ENCODE data around the gene ZSCAN5A. TPM values are rescaled to one million over a fixed set of nuclear protein-coding genes. Genes with fewer than 3 reads are reported as not detected.
"Not testable (repeated sequence)": the region's sequence is repeated elsewhere in the genome, so short reads cannot be mapped to it uniquely, and the experiment has no call there.

The ZSCAN5A gene
- total and polyA plus RNA-seq, 4 donors: 5.5 to 17.4 (median 10.1) TPM

- H3K36me3 ChIP-seq (ENCODE audit: control insufficient read depth in 4 of 4, insufficient read depth in 4 of 4, low read length in 4 of 4): no peaks in the 10 kb centered on the region
- no peak overlapping the region for H3K27ac ChIP-seq (ENCODE audit: low read depth in 1 of 2, low read length in 1 of 2)
- TF ChIP-seq CTCF (IDR thresholded peaks at IDR 0.05; ENCODE audit: control extremely low read depth, extremely low read depth): no peak
- DNase-seq (no peak), ATAC-seq (ENCODE audit: insufficient read depth, low FRiP score) (no peak)
- 68 to 73% methylated on average over 5 of the region's 5 CpGs for WGBS, 2 donors
- H3K9ac ChIP-seq (ENCODE audit: insufficient read depth in 1 of 2, low read length in 2 of 2): no peak overlapping the region
- H3K4me3 ChIP-seq: no peak overlapping the region
- no peaks in the 10 kb centered on the region for H3K4me1 ChIP-seq (ENCODE audit: control insufficient read depth in 5 of 5, insufficient read depth in 5 of 5, low read length in 5 of 5)
- no peaks in the 10 kb centered on the region for H3K9me3 ChIP-seq (ENCODE audit: control insufficient read depth in 4 of 4, insufficient read depth in 3 of 4, low read length in 3 of 4)
- H3K27me3 ChIP-seq (ENCODE audit: control insufficient read depth in 3 of 3, insufficient read depth in 3 of 3, low read length in 2 of 3): no peaks in the 10 kb centered on the region
These were observed 33.7 kb upstream of the ZSCAN5A start for GRCh38 chr19:56348289-56348877.

- ATAC-seq (ENCODE audit: insufficient read depth, low FRiP score): no peak
- no peaks in the 10 kb centered on the region for H3K36me3 ChIP-seq (ENCODE audit: control insufficient read depth in 4 of 4, insufficient read depth in 4 of 4, low read length in 4 of 4)
- no peak for TF ChIP-seq CTCF (IDR thresholded peaks at IDR 0.05; ENCODE audit: control extremely low read depth, extremely low read depth)
- H3K4me1 ChIP-seq (ENCODE audit: control insufficient read depth in 5 of 5, insufficient read depth in 5 of 5, low read length in 5 of 5): no peaks in the 10 kb centered on the region
- DNase-seq: no peak
- no peak overlapping the region for H3K4me3 ChIP-seq
- H3K27ac ChIP-seq (ENCODE audit: low read depth in 1 of 2, low read length in 1 of 2): no peak overlapping the region
- 66 to 84% methylated on average over 7 of the region's 7 CpGs for WGBS, 2 donors
- no peak overlapping the region for H3K9ac ChIP-seq (ENCODE audit: insufficient read depth in 1 of 2, low read length in 2 of 2)
- no peaks in the 10 kb centered on the region for H3K27me3 ChIP-seq (ENCODE audit: control insufficient read depth in 3 of 3, insufficient read depth in 3 of 3, low read length in 2 of 3)
- peaks cover 0 to 3% (median 0%) of the 10 kb centered on the region in 4 donors for H3K9me3 ChIP-seq (ENCODE audit: control insufficient read depth in 4 of 4, insufficient read depth in 3 of 4, low read length in 3 of 4)
These were observed 32.6 kb upstream of the ZSCAN5A start for GRCh38 chr19:56347163-56347778.

- TF ChIP-seq CTCF (IDR thresholded peaks at IDR 0.05; ENCODE audit: control extremely low read depth, extremely low read depth): no peak
- H3K9me3 ChIP-seq (ENCODE audit: control insufficient read depth in 4 of 4, insufficient read depth in 3 of 4, low read length in 3 of 4): peaks cover 0 to 5% (median 0%) of the 10 kb centered on the region in 4 donors
- no peaks in the 10 kb centered on the region for H3K36me3 ChIP-seq (ENCODE audit: control insufficient read depth in 4 of 4, insufficient read depth in 4 of 4, low read length in 4 of 4)
- no peak for ATAC-seq (ENCODE audit: insufficient read depth, low FRiP score)
- no peak overlapping the region for H3K27ac ChIP-seq (ENCODE audit: low read depth in 1 of 2, low read length in 1 of 2)
- H3K4me1 ChIP-seq (ENCODE audit: control insufficient read depth in 5 of 5, insufficient read depth in 5 of 5, low read length in 5 of 5): no peaks in the 10 kb centered on the region
- no peak for DNase-seq
- H3K9ac ChIP-seq (ENCODE audit: insufficient read depth in 1 of 2, low read length in 2 of 2): no peak overlapping the region
- H3K4me3 ChIP-seq: no peak overlapping the region
- no peaks in the 10 kb centered on the region for H3K27me3 ChIP-seq (ENCODE audit: control insufficient read depth in 3 of 3, insufficient read depth in 3 of 3, low read length in 2 of 3)
These were observed 27.3 kb upstream of the ZSCAN5A start for GRCh38 chr19:56341948-56342347.

GRCh38 chr19:56339031-56339430 lies 24.4 kb upstream of the ZSCAN5A start:
- H3K4me1 ChIP-seq (ENCODE audit: control insufficient read depth in 5 of 5, insufficient read depth in 5 of 5, low read length in 5 of 5); H3K4me3 ChIP-seq; H3K27me3 ChIP-seq (ENCODE audit: control insufficient read depth in 3 of 3, insufficient read depth in 3 of 3, low read length in 2 of 3); DNase-seq; H3K27ac ChIP-seq (ENCODE audit: low read depth in 1 of 2, low read length in 1 of 2); ATAC-seq (ENCODE audit: insufficient read depth, low FRiP score); H3K9ac ChIP-seq (ENCODE audit: insufficient read depth in 1 of 2, low read length in 2 of 2); H3K9me3 ChIP-seq (ENCODE audit: control insufficient read depth in 4 of 4, insufficient read depth in 3 of 4, low read length in 3 of 4); H3K36me3 ChIP-seq (ENCODE audit: control insufficient read depth in 4 of 4, insufficient read depth in 4 of 4, low read length in 4 of 4): not testable (repeated sequence)
- WGBS, 2 donors: 64 to 92% methylated on average over 7 to 8 of the region's 10 CpGs

- not testable (repeated sequence) for H3K36me3 ChIP-seq (ENCODE audit: control insufficient read depth in 4 of 4, insufficient read depth in 4 of 4, low read length in 4 of 4); ATAC-seq (ENCODE audit: insufficient read depth, low FRiP score); H3K9me3 ChIP-seq (ENCODE audit: control insufficient read depth in 4 of 4, insufficient read depth in 3 of 4, low read length in 3 of 4); H3K4me1 ChIP-seq (ENCODE audit: control insufficient read depth in 5 of 5, insufficient read depth in 5 of 5, low read length in 5 of 5); H3K27me3 ChIP-seq (ENCODE audit: control insufficient read depth in 3 of 3, insufficient read depth in 3 of 3, low read length in 2 of 3); H3K27ac ChIP-seq (ENCODE audit: low read depth in 1 of 2, low read length in 1 of 2); H3K4me3 ChIP-seq; H3K9ac ChIP-seq (ENCODE audit: insufficient read depth in 1 of 2, low read length in 2 of 2); DNase-seq
- 83 to 94% methylated on average over 8 of the region's 8 CpGs for WGBS, 2 donors
These were observed 22.4 kb upstream of the ZSCAN5A start for GRCh38 chr19:56337077-56337476.

GRCh38 chr19:56335371-56335770 lies 20.7 kb upstream of the ZSCAN5A start:
- not testable (repeated sequence) for H3K27ac ChIP-seq (ENCODE audit: low read depth in 1 of 2, low read length in 1 of 2); H3K4me3 ChIP-seq; H3K36me3 ChIP-seq (ENCODE audit: control insufficient read depth in 4 of 4, insufficient read depth in 4 of 4, low read length in 4 of 4); H3K9me3 ChIP-seq (ENCODE audit: control insufficient read depth in 4 of 4, insufficient read depth in 3 of 4, low read length in 3 of 4); H3K27me3 ChIP-seq (ENCODE audit: control insufficient read depth in 3 of 3, insufficient read depth in 3 of 3, low read length in 2 of 3); H3K4me1 ChIP-seq (ENCODE audit: control insufficient read depth in 5 of 5, insufficient read depth in 5 of 5, low read length in 5 of 5); ATAC-seq (ENCODE audit: insufficient read depth, low FRiP score); H3K9ac ChIP-seq (ENCODE audit: insufficient read depth in 1 of 2, low read length in 2 of 2); DNase-seq
